HG03064 (cell line): ENCODE data around the gene HORMAD1.
"Not testable (repeated sequence)": the region's sequence is repeated elsewhere in the genome, so short reads cannot be mapped to it uniquely, and the experiment has no call there.

Experiments
- ATAC-seq: cut with Tn5 transposase; IDR thresholded peaks from one replicate; pipeline ENCODE4 v1.9.1; 2021; ENCODE audit warnings: low read depth; ENCODE audit not compliant: unreplicated experiment

The HORMAD1 gene

GRCh38 chr1:150703427-150703826, 17.3 kb downstream of the HORMAD1 start:
- ATAC-seq: no peak

GRCh38 chr1:150696995-150697927, 23.4 kb downstream of the HORMAD1 start, which contains the start of gene GOLPH3L:
Gene GOLPH3L (minus strand): TSS chr1:150697154. CDS start chr1:150694838, 2,316 bp downstream.
- ATAC-seq: peak; percentile 97

GRCh38 chr1:150696590-150696989, 24.1 kb downstream of the HORMAD1 start:
- no peak for ATAC-seq

- ATAC-seq: no peak
These were observed 24.5 kb downstream of the HORMAD1 start for GRCh38 chr1:150696162-150696561.

GRCh38 chr1:150695561-150695960, 25.1 kb downstream of the HORMAD1 start:
- no peak for ATAC-seq

- no peak for ATAC-seq
These were observed 28.0 kb downstream of the HORMAD1 start for GRCh38 chr1:150692720-150693119.

- no peak for ATAC-seq
These were observed 31.9 kb downstream of the HORMAD1 start for GRCh38 chr1:150688763-150689162.

GRCh38 chr1:150686275-150686674, 34.4 kb downstream of the HORMAD1 start:
- ATAC-seq: no peak

- no peak for ATAC-seq
These were observed 36.8 kb downstream of the HORMAD1 start for GRCh38 chr1:150683914-150684313.

GRCh38 chr1:150678988-150679387, 41.7 kb downstream of the HORMAD1 start:
- ATAC-seq: no peak

GRCh38 chr1:150674881-150675280, 45.8 kb downstream of the HORMAD1 start:
- ATAC-seq: no peak

- no peak for ATAC-seq
These were observed 57.4 kb downstream of the HORMAD1 start for GRCh38 chr1:150663321-150663720.

GRCh38 chr1:150662811-150663210, 57.9 kb downstream of the HORMAD1 start:
- ATAC-seq: no peak

- no peak for ATAC-seq
These were observed 59.5 kb downstream of the HORMAD1 start for GRCh38 chr1:150661156-150661555.

- no peak for ATAC-seq
These were observed 60.1 kb downstream of the HORMAD1 start for GRCh38 chr1:150660584-150660983.

- not testable (repeated sequence) for ATAC-seq
These were observed 63.6 kb downstream of the HORMAD1 start for GRCh38 chr1:150657064-150657463.

- not testable (repeated sequence) for ATAC-seq
These were observed 66.1 kb downstream of the HORMAD1 start for GRCh38 chr1:150654635-150655034.

GRCh38 chr1:150650193-150650592, 70.5 kb downstream of the HORMAD1 start:
- no peak for ATAC-seq

GRCh38 chr1:150649441-150650075, 71.1 kb downstream of the HORMAD1 start:
- ATAC-seq: no peak
